Breast epithelium (tissue), 4 donors: ENCODE results near the gene MRC2. TPM values are rescaled to one million over a fixed set of nuclear protein-coding genes. Genes with fewer than 3 reads are reported as not detected.
A peak's percentile ranks its signal among the peaks of the same experiment; 100 is the strongest.
"Not testable (repeated sequence)": the region's sequence is repeated elsewhere in the genome, so short reads cannot be mapped to it uniquely, and the experiment has no call there.

ENCODE experiments used
- DNase-seq, 2 donors: peaks; one replicate each; pipeline ENCODE4 v3.0.0-alpha.2; 2019; ENCODE audit warnings: low spot score in 2 of 2
- H3K27ac ChIP-seq, 2 donors: fragments of 200-600 bp; sonication (generic) in 1 of 2; one replicate each; pipeline ENCODE4 v1.5.1; 2016 to 2019; ENCODE audit warnings: mild to moderate bottlenecking in 1 of 2
- H3K27me3 ChIP-seq, 2 donors: fragments of 200-600 bp; sonication (generic) in 1 of 2; one replicate each; pipeline versions ENCODE4 v1.5.1 to v1.6.0; 2017 to 2019; ENCODE audit warnings: control low read depth in 1 of 2, mild to moderate bottlenecking in 1 of 2
- H3K36me3 ChIP-seq: fragments of 200-600 bp; one replicate; pipeline ENCODE4 v1.5.1; 2019
- H3K4me1 ChIP-seq, 2 donors: fragments of 200-600 bp; sonication (generic); one replicate each; pipeline ENCODE4 v1.5.1; 2016 to 2019; ENCODE audit warnings: control low read depth in 1 of 2
- H3K4me3 ChIP-seq, 3 donors: fragments of 200-600 bp; sonication (generic); 1 replicate in 2 of 3; 2 replicates in 1 of 3; pipeline ENCODE4 v1.5.1; 2016 to 2019; ENCODE audit warnings: mild to moderate bottlenecking in 3 of 3, moderate library complexity in 2 of 3
- H3K9me3 ChIP-seq, 2 donors: fragments of 200-600 bp; sonication (generic) in 1 of 2; one replicate each; pipeline ENCODE4 v1.5.1; 2016 to 2019; ENCODE audit warnings: control low read depth in 1 of 2
- POLR2A ChIP-seq: fragments of 450-650 bp; IDR thresholded peaks from one replicate; pipeline ENCODE4 v1.6.1; 2016; ENCODE audit warnings: antibody characterized with exemption, mild to moderate bottlenecking, moderate library complexity
- POLR2AphosphoS5 ChIP-seq, 3 donors: sonication (generic); formaldehyde crosslinking; IDR thresholded peaks; one replicate each; pipeline ENCODE4 v1.6.1; 2017; ENCODE audit warnings: antibody characterized with exemption in 3 of 3
- intact Hi-C: fragments of 100-400 bp; cut with DNase I; formaldehyde crosslinking; loops from one replicate; pipeline ENCODE4 v1.15.1; 2023; ENCODE audit warnings: low total_unique reads
- total RNA-seq, 3 donors: library from RNA; depleted of rRNA; stranded (reverse); fragments of >200 nt; gene quantifications; one replicate each; pipeline ENCODE4 v1.1.0, GENCODE V29; 2016
- TF ChIP-seq, protein P1 (sequence below), 3 donors: fragments of 450-650 bp; IDR thresholded peaks; one replicate each; pipeline ENCODE4 v1.5.1; 2016 to 2017; ENCODE audit warnings: antibody characterized with exemption in 3 of 3, mild to moderate bottlenecking in 3 of 3, moderate library complexity in 3 of 3

MRC2 gene
- total RNA-seq, 3 donors from 2014 or later, result 28.4 to 40.2 (median 37.4) TPM

DNA sequence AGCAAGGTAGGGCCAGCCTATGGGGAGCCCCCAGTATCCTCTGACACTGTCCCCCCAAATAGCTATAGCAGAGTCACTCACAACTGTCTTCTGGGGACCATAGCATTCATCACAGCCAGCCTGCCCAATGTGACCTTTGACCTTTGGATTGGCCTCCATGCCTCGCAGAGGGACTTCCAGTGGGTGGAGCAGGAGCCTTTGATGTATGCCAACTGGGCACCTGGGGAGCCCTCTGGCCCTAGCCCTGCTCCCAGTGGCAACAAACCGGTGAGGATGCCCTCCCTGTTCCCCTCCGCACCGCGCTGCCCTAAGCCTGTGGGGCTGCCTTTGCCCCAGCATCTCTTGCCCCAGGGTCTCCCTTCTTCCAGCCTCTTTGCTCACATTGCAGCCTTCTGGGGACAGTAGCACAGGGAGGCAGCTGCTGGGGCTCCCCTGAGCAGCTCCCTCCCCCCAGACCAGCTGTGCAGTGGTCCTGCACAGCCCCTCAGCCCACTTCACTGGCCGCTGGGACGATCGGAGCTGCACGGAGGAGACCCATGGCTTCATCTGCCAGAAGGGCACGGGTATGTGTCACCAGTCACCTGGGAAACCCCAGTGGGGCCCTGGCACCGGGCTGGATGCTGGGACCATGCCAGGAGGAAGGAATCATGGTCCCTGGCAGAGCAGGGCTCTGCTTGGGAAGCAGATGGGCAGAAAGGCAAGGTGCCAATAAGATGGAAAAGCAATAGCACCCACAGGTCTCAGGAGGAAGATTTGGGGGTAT is 61.1 kb downstream of the MRC2 start:
- H3K27me3 ChIP-seq, result no peaks in the 10 kb centered on the region
- no peaks in the 10 kb centered on the region for H3K9me3 ChIP-seq
- H3K27ac ChIP-seq, result no peak overlapping the region
- H3K4me1 ChIP-seq, result no peaks in the 10 kb centered on the region
- H3K36me3 ChIP-seq, result no peaks in the 10 kb centered on the region
- intact Hi-C loops, result no loop called here
- TF ChIP-seq POLR2A, result no peak
- TF ChIP-seq POLR2AphosphoS5 (IDR thresholded peaks at IDR 0.05), result no peak
- TF ChIP-seq, protein P1, sequence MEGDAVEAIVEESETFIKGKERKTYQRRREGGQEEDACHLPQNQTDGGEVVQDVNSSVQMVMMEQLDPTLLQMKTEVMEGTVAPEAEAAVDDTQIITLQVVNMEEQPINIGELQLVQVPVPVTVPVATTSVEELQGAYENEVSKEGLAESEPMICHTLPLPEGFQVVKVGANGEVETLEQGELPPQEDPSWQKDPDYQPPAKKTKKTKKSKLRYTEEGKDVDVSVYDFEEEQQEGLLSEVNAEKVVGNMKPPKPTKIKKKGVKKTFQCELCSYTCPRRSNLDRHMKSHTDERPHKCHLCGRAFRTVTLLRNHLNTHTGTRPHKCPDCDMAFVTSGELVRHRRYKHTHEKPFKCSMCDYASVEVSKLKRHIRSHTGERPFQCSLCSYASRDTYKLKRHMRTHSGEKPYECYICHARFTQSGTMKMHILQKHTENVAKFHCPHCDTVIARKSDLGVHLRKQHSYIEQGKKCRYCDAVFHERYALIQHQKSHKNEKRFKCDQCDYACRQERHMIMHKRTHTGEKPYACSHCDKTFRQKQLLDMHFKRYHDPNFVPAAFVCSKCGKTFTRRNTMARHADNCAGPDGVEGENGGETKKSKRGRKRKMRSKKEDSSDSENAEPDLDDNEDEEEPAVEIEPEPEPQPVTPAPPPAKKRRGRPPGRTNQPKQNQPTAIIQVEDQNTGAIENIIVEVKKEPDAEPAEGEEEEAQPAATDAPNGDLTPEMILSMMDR (IDR thresholded peaks at IDR 0.05), result no peak
- no peak overlapping the region for H3K4me3 ChIP-seq
- DNase-seq, result no peak

- Histone ChIP-seq H3K36me3 (no peaks in the 10 kb centered on the region), H3K4me3 (no peak overlapping the region), H3K27me3 (no peaks in the 10 kb centered on the region), H3K4me1 (no peaks in the 10 kb centered on the region), H3K27ac (no peak overlapping the region), H3K9me3 (no peaks in the 10 kb centered on the region)
- TF ChIP-seq, protein P1 (IDR thresholded peaks at IDR 0.05), result no peak
- TF ChIP-seq POLR2A (no peak), POLR2AphosphoS5 (IDR thresholded peaks at IDR 0.05) (no peak)
- DNase-seq, result no peak
- intact Hi-C loops, result no loop called here
These were observed 62.1 kb downstream of the MRC2 start for GRCh38 chr17:62689441-62690167.

- intact Hi-C loops, result no loop called here
- H3K36me3 ChIP-seq, result no peaks in the 10 kb centered on the region
- no peaks in the 10 kb centered on the region for H3K9me3 ChIP-seq
- no peaks in the 10 kb centered on the region for H3K4me1 ChIP-seq
- no peak overlapping the region for H3K27ac ChIP-seq
- H3K27me3 ChIP-seq, result no peaks in the 10 kb centered on the region
- TF ChIP-seq POLR2AphosphoS5 (IDR thresholded peaks at IDR 0.05), result no peak
- no peak for TF ChIP-seq POLR2A
- TF ChIP-seq, protein P1 (IDR thresholded peaks at IDR 0.05), result no peak
- no peak overlapping the region for H3K4me3 ChIP-seq
- DNase-seq, result no peak
These were observed 62.9 kb downstream of the MRC2 start for GRCh38 chr17:62690168-62690897.

DNA sequence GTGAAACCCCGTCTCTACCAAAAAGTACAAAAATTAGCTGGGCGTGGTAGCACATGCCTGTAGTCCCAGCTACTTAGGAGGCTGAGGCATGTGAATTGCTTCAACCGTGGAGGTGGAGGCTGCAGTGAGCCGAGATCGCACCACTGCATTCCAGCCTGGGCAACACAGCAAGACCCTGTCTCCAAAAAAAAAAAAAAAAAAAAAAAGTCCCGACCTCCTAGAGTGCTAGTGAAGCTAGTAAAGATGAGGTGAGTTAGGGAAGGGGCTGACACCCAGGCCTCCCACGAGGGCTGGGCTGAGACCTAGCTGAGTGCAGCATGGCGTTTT is 64.1 kb downstream of the MRC2 start:
- H3K4me1 ChIP-seq, H3K27me3 ChIP-seq, DNase-seq, H3K4me3 ChIP-seq, H3K36me3 ChIP-seq, H3K9me3 ChIP-seq, H3K27ac ChIP-seq: not testable (repeated sequence)
- intact Hi-C loops, result loop anchor here (1.0 kb wide), 1 partner anchor 34 kb away; no protein-coding TSS in a partner anchor

DNA sequence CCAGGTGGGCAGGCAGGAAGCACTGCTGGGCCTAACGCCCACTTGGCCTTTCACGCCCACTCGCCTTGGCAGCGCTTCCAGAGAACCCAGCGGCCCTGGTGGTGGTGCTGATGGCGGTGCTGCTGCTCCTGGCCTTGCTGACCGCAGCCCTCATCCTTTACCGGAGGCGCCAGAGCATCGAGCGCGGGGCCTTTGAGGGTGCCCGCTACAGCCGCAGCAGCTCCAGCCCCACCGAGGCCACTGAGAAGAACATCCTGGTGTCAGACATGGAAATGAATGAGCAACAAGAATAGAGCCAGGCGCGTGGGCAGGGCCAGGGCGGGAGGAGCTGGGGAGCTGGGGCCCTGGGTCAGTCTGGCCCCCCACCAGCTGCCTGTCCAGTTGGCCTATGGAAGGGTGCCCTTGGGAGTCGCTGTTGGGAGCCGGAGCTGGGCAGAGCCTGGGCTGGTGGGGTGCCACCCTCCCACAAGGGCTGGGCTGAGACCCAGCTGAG is 64.7 kb downstream of the MRC2 start:
- H3K27ac ChIP-seq, result peak overlapping the region in 1 of 2 donors; percentile 66
- no peaks in the 10 kb centered on the region for H3K27me3 ChIP-seq
- no peak overlapping the region for H3K4me3 ChIP-seq
- intact Hi-C loops, result no loop called here
- TF ChIP-seq POLR2AphosphoS5 (IDR thresholded peaks at IDR 0.05), result no peak
- no peak for TF ChIP-seq POLR2A
- TF ChIP-seq, protein P1 (IDR thresholded peaks at IDR 0.05), result no peak
- no peak for DNase-seq
- H3K4me1 ChIP-seq, result no peaks in the 10 kb centered on the region
- no peaks in the 10 kb centered on the region for H3K36me3 ChIP-seq
- H3K9me3 ChIP-seq, result no peaks in the 10 kb centered on the region
